ENCODE data around the gene CCBE1.

The CCBE1 gene

GRCh38 chr18:59573962-59574361 is 123.3 kb downstream of the CCBE1 start:
- DNase-seq (ENCODE audit: low read depth in 1 of 2, low spot score in 1 of 2): no peak

DNA sequence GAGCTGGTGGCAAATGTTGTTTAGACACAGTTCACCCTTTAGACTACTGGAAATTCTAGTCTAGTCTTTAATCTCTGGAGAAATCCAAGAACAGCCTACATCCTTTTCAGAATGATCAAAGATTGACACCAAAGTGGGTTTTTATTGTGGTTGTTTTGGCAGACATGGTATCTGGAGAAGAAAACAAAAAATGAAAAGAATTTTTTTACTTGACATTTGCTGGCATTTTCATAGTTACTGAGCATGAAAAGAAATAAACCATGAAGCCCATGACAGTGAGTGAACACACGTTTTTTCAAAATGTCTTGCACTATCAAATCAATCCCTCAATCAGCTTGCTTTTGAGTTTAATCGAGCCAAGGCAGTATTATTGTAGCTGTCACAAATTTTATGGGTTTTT is 125.3 kb downstream of the CCBE1 start:
- DNase-seq (ENCODE audit: low read depth in 1 of 2, low spot score in 1 of 2): no peak

DNA sequence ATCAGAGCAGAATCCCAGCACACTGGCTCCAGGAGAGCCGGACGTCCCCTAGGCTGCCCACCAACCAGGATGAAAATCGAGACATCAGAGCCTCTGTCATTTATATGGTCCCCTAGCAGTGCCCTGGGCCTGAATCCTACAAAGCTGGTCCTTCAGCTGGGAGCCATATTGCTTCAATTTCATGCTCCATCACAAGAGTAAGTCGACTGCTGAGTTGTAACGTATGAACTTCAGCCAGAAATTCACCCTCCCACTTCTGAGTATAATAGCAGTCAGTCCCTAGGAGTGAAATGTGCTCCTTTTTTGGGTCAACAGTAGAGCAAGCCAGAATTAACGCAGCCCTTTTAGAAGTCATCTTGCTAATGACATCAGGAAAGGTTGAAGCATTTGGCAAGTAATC is 126.4 kb downstream of the CCBE1 start:
- DNase-seq (ENCODE audit: low read depth in 1 of 2, low spot score in 1 of 2): no peak

DNA sequence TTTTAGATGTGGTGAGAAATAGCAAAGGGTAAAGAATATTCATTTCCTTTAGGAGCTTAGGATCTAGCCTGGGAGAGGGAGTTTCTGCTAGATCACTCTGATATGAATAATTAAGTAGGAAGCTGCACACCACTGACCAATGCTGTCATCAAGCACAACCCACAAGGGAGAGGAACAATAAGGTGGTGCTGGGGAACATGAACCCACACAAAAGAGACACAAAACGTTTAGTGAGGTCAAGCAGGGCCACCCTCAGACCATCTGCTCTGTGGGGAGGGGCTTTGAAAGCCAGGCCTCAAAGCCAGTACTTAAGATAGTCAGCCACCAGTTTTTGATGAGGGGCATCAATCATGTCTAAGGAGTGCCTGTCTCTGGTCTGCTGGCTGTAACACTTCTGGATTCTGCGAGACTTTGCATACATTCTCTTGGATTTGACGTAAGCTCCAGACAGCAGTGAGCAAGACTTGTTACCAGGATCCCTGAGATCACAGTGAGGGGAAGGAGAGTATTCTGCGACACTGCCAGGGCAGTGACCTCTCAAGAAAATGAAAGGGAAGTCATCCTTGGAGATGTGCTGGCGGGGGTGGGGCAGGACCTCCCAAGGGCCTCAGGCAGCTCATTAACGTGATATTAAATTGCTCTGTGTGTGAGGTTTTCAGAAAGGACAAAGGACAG is 127.0 kb downstream of the CCBE1 start:
- DNase-seq (ENCODE audit: low read depth in 1 of 2, low spot score in 1 of 2): no peak

GRCh38 chr18:59569390-59569791 is 127.8 kb downstream of the CCBE1 start:
- no peak for DNase-seq (ENCODE audit: low read depth in 1 of 2, low spot score in 1 of 2)

DNA sequence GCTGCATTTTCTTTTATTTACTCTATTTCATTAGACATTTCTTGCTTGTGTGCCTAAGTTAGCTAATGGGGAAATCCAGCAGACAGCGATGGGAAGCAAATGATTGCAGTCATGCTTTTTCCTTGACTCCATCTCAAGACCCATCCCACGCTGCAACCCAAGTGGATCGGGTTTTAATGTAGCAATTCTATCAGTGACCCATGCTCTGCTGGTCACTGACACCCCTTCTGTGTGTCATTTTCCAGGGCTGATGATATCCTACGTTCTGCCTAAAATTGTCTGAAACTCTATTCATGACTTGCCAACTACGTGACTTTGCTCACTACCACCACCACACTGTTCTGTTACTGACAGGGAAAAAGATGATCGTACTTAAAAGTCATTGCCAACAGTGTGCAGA is 129.8 kb downstream of the CCBE1 start:
- DNase-seq (ENCODE audit: low read depth in 1 of 2, low spot score in 1 of 2): no peak

- DNase-seq (ENCODE audit: low read depth in 1 of 2, low spot score in 1 of 2): no peak
Measured at GRCh38 chr18:59566533-59566971, 130.7 kb downstream of the CCBE1 start.

DNA sequence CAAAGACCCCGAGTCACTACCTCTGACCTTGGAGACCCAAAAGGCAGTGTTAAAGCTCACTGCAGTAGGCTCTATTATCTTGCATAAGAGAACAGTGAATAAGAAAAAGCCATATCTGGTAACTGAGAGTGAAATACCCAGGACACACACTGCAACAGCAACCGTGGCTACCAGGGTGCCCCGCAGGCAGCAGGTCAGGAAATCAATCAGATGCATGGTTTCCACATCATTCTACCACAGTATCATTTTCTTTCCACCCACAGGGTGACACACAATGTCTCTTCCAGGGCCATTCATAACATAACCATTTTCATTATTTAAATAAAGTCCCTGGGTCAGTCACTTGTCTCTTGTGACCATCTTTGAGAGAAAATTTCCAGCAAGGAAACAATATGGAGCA is 131.3 kb downstream of the CCBE1 start:
- no peak for DNase-seq (ENCODE audit: low read depth in 1 of 2, low spot score in 1 of 2)

DNA sequence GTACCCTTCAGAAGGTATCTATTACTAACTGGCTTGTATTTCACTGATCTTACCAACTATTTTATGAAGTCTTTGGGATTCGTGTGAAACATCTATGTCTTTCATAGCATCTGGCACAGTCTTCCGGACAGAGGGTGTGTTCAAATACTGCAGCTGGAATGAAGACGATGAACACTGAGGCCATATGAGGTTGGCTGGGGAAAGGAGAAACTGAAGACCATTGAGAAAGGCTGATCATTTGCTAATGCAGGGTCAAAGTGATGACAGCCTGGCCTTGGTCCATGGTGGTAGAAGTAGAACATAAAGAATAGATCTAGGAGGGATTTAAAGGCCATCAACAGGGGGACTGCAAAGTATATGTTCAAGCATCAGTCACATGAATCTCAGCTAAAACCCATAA is 132.7 kb downstream of the CCBE1 start:
- DNase-seq (ENCODE audit: low read depth in 1 of 2, low spot score in 1 of 2): no peak

GRCh38 chr18:59563176-59563785 is 133.9 kb downstream of the CCBE1 start:
- DNase-seq (ENCODE audit: low read depth in 1 of 2, low spot score in 1 of 2): no peak

- DNase-seq (ENCODE audit: low read depth in 1 of 2, low spot score in 1 of 2): no peak
Measured at GRCh38 chr18:59562751-59563150, 134.5 kb downstream of the CCBE1 start.

- DNase-seq (ENCODE audit: low read depth in 1 of 2, low spot score in 1 of 2): no peak
Measured at GRCh38 chr18:59561612-59562011, 135.6 kb downstream of the CCBE1 start.

DNA sequence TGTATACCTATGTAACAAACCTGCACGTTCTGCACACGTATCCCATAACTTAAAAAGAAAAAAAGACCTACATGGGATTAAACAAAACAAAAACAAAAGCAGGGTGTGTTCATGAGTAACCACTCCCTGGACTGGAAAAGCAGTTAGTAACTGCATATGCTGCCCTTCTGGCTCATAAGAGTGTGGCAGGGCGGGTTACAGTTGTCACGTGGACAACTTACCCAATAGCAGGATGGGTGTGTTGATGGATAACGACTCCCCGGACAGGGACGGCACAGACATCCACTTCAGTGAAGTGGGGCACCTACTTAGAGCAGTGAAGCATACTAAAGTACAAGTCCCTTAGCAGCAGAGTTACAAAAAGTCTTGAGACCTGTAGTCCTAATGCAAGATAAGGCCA is 136.7 kb downstream of the CCBE1 start:
- no peak for DNase-seq (ENCODE audit: low read depth in 1 of 2, low spot score in 1 of 2)

GRCh38 chr18:59559528-59559927 is 137.7 kb downstream of the CCBE1 start:
- DNase-seq (ENCODE audit: low read depth in 1 of 2, low spot score in 1 of 2): no peak

DNA sequence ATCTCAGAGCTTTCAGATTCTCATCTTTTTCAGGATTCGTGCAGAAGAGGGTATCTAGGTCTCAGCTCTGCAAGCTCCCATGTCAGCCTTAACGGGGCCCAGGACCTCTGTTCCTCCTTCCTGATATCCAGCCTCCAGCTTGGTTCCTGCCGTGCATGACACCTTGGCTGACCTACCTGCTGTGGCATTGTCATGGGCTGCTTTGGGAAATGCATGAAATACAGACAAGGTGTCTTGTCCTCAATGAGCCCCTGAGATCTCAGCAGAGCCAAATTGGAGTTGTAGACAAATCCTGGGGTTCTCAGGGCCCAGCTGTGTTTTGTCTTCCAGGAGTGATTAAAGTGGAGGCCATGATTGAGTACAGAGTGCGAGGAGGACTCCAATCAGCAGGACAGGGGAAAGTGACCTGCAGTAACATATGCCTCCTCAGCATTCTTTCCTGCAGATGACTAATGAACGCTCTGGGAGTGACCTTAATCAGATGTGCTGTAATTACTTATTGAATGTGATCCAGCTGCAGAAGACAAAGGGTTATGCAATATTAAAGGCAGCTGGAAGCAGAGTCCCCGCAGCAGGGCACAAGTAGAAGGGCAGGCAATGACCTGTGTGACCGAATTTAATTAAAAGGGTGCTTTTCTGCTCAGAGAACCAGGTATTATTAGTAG is 141.1 kb downstream of the CCBE1 start:
- DNase-seq (ENCODE audit: low read depth in 1 of 2, low spot score in 1 of 2): no peak

- no peak for DNase-seq (ENCODE audit: low read depth in 1 of 2, low spot score in 1 of 2)
Measured at GRCh38 chr18:59554796-59555335, 142.4 kb downstream of the CCBE1 start.

DNA sequence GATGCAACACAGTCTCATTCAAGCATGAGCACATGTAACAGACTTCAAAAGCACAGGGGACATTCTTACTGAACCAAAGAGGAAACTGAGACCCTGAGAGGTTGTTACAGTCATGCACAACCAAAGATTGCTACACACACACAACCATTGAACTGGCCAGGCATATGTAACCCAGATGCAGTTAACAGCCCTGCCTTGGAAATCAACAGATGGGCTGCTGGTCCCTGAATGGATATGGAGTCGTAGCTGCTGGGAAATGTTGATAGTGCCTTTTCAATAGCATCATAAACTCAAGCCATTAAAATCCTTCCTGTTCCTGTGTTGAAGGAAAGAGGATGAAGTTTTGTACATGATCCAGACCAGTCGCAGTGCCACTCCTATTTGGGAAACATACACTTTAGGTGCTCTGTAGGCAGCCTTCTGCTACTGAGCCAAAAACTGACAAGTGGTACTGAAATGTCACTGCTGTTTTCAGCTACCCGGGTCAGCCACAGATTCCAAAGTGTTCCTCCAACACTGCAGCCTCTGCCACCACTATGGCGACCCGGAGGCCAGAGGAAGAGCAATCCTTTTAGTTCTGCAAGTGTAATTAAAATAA is 143.9 kb downstream of the CCBE1 start:
- DNase-seq (ENCODE audit: low read depth in 1 of 2, low spot score in 1 of 2): no peak

DNA sequence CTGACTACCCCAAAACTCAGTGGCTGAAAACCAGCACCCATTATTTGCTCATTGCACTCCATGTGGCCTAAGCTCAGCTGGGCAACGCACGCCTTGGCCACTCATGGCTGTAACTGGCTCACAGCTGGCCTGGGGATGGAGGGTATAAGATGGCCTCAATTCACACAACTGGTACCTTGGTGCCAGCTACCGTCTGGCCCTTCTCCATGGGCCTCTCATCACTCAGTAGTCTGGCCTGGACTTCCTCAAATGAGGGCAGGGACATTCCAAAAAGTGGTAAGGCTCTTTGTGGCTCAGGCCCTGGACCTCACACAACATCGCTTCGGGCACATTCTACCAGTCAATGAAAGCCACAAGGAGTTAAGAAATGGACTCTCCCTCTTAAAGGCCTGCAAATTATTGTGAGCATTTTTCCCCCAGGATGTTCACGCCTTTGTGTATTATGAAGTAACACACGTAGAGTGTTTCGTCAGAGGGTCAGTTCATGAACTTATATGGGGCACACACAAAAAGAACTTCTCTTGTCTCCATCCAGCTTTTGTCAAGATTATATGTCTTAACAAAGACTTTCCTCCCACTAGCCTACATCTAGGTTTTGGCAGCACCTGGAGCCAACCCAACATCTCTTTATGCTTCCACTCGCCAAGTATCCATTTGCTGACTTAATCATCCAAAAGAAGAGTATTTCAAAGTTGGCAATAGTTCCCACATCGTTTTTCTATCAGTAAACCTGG is 145.2 kb downstream of the CCBE1 start:
- no peak for DNase-seq (ENCODE audit: low read depth in 1 of 2, low spot score in 1 of 2)

GRCh38 chr18:59550174-59550516 is 147.1 kb downstream of the CCBE1 start:
- no peak for DNase-seq (ENCODE audit: low read depth in 1 of 2, low spot score in 1 of 2)

- no peak for DNase-seq (ENCODE audit: low read depth in 1 of 2, low spot score in 1 of 2)
Measured at GRCh38 chr18:59549503-59550173, 147.6 kb downstream of the CCBE1 start.
